ENCODE data around the gene ERAL1.
"Not testable (repeated sequence)": the region's sequence is repeated elsewhere in the genome, so short reads cannot be mapped to it uniquely, and the experiment has no call there.

Gene ERAL1

GRCh38 chr17:28854457-28855335, at the start of gene ERAL1:
Gene ERAL1 (plus strand): TSS chr17:28855016. CDS start chr17:28855035, 19 bp downstream.
- TF ChIP-seq POLR2A (IDR thresholded peaks at IDR 0.05; ENCODE audit: low read depth, low read length), result peak; percentile 89
- DNase-seq (ENCODE audit: insufficient read length, low spot score), result peak; percentile 95
- FAIRE-seq, result no peak

- no peak for TF ChIP-seq POLR2A (IDR thresholded peaks at IDR 0.05; ENCODE audit: low read depth, low read length)
- FAIRE-seq, result peak; percentile 64
- peak; percentile 23 for DNase-seq (ENCODE audit: insufficient read length, low spot score)
Observed at GRCh38 chr17:28807925-28808634, 46.7 kb upstream of the ERAL1 start.

GRCh38 chr17:28810437-28810836, 44.4 kb upstream of the ERAL1 start:
- FAIRE-seq (no peak), DNase-seq (ENCODE audit: insufficient read length, low spot score) (no peak)
- TF ChIP-seq POLR2A (IDR thresholded peaks at IDR 0.05; ENCODE audit: low read depth, low read length), result no peak

GRCh38 chr17:28811651-28812090, 43.1 kb upstream of the ERAL1 start:
- TF ChIP-seq POLR2A (IDR thresholded peaks at IDR 0.05; ENCODE audit: low read depth, low read length), result no peak
- FAIRE-seq (no peak), DNase-seq (ENCODE audit: insufficient read length, low spot score) (peak; percentile 21)

GRCh38 chr17:28812091-28812747, 42.6 kb upstream of the ERAL1 start:
- peak; percentile 26; the same call in 1 of the 2 replicates for TF ChIP-seq POLR2A (IDR thresholded peaks at IDR 0.05; ENCODE audit: low read depth, low read length)
- DNase-seq (ENCODE audit: insufficient read length, low spot score) (peak; percentile 99), FAIRE-seq (no peak)

- DNase-seq (ENCODE audit: insufficient read length, low spot score) (peak; percentile 40), FAIRE-seq (no peak)
- TF ChIP-seq POLR2A (IDR thresholded peaks at IDR 0.05; ENCODE audit: low read depth, low read length), result peak; percentile 24; the same call in 1 of the 2 replicates
Observed at GRCh38 chr17:28812748-28813377, 42.0 kb upstream of the ERAL1 start.

GRCh38 chr17:28816540-28816939, 38.3 kb upstream of the ERAL1 start:
- FAIRE-seq, result no peak
- no peak for TF ChIP-seq POLR2A (IDR thresholded peaks at IDR 0.05; ENCODE audit: low read depth, low read length)

GRCh38 chr17:28818819-28819221, 36.0 kb upstream of the ERAL1 start:
- no peak for DNase-seq (ENCODE audit: insufficient read length, low spot score)
- no peak for TF ChIP-seq POLR2A (IDR thresholded peaks at IDR 0.05; ENCODE audit: low read depth, low read length)
- no peak for FAIRE-seq

More at GRCh38 chr17:28816540-28816939, 38.3 kb upstream of the ERAL1 start:
- DNase-seq (ENCODE audit: insufficient read length, low spot score), result no peak

- DNase-seq (ENCODE audit: insufficient read length, low spot score), result no peak
- no peak for FAIRE-seq
- TF ChIP-seq POLR2A (IDR thresholded peaks at IDR 0.05; ENCODE audit: low read depth, low read length), result no peak
Observed at GRCh38 chr17:28819582-28819981, 35.2 kb upstream of the ERAL1 start.

- no peak for TF ChIP-seq POLR2A (IDR thresholded peaks at IDR 0.05; ENCODE audit: low read depth, low read length)
- FAIRE-seq, result no peak
- DNase-seq (ENCODE audit: insufficient read length, low spot score), result no peak
Observed at GRCh38 chr17:28827672-28828071, 27.1 kb upstream of the ERAL1 start.

- DNase-seq (ENCODE audit: insufficient read length, low spot score) (no peak), FAIRE-seq (no peak)
- no peak for TF ChIP-seq POLR2A (IDR thresholded peaks at IDR 0.05; ENCODE audit: low read depth, low read length)
Observed at GRCh38 chr17:28828294-28829040, 26.3 kb upstream of the ERAL1 start.

GRCh38 chr17:28834420-28834819, 20.4 kb upstream of the ERAL1 start:
- DNase-seq (ENCODE audit: insufficient read length, low spot score) (no peak), FAIRE-seq (no peak)
- no peak for TF ChIP-seq POLR2A (IDR thresholded peaks at IDR 0.05; ENCODE audit: low read depth, low read length)

GRCh38 chr17:28836541-28836940, 18.3 kb upstream of the ERAL1 start:
- not testable (repeated sequence) for FAIRE-seq

More at GRCh38 chr17:28836541-28836940, 18.3 kb upstream of the ERAL1 start:
- not testable (repeated sequence) for DNase-seq (ENCODE audit: insufficient read length, low spot score)
